ENCODE measurements around the gene GABRG1. TPM values are rescaled to one million over a fixed set of nuclear protein-coding genes. Genes with fewer than 3 reads are reported as not detected.

GABRG1 gene
- total RNA-seq, 1 donor from 2014 or later = not detected

- Mint-ChIP-seq H3K36me3 (ENCODE audit: low read depth, unreplicated experiment) (no peaks in the 10 kb centered on the region), H3K9me3 (ENCODE audit: unreplicated experiment) (peaks cover 8% of the 10 kb centered on the region), H3K4me3 (ENCODE audit: unreplicated experiment) (no peak overlapping the region), H3K27me3 (ENCODE audit: unreplicated experiment) (no peaks in the 10 kb centered on the region), H3K4me1 (ENCODE audit: unreplicated experiment) (no peaks in the 10 kb centered on the region), H3K27ac (ENCODE audit: unreplicated experiment) (no peak overlapping the region)
- DNase-seq (ENCODE audit: low spot score) = no peak
- TF ChIP-seq CTCF (IDR thresholded peaks at IDR 0.05; ENCODE audit: unreplicated experiment) = no peak
These were observed 107.5 kb downstream of the GABRG1 start for GRCh38 chr4:46016306-46016705.

GRCh38 chr4:45992728-45993127, 131.1 kb downstream of the GABRG1 start:
- TF ChIP-seq CTCF (IDR thresholded peaks at IDR 0.05; ENCODE audit: unreplicated experiment) = no peak
- Mint-ChIP-seq H3K27me3 (ENCODE audit: unreplicated experiment) (no peaks in the 10 kb centered on the region), H3K27ac (ENCODE audit: unreplicated experiment) (no peak overlapping the region), H3K4me3 (ENCODE audit: unreplicated experiment) (no peak overlapping the region), H3K4me1 (ENCODE audit: unreplicated experiment) (no peaks in the 10 kb centered on the region), H3K9me3 (ENCODE audit: unreplicated experiment) (peaks cover 8% of the 10 kb centered on the region), H3K36me3 (ENCODE audit: low read depth, unreplicated experiment) (no peaks in the 10 kb centered on the region)
- no peak for DNase-seq (ENCODE audit: low spot score)

- Mint-ChIP-seq H3K27ac (ENCODE audit: unreplicated experiment) (no peak overlapping the region), H3K36me3 (ENCODE audit: low read depth, unreplicated experiment) (no peaks in the 10 kb centered on the region), H3K27me3 (ENCODE audit: unreplicated experiment) (no peaks in the 10 kb centered on the region), H3K9me3 (ENCODE audit: unreplicated experiment) (no peaks in the 10 kb centered on the region), H3K4me1 (ENCODE audit: unreplicated experiment) (no peaks in the 10 kb centered on the region), H3K4me3 (ENCODE audit: unreplicated experiment) (no peak overlapping the region)
- no peak for DNase-seq (ENCODE audit: low spot score)
- no peak for TF ChIP-seq CTCF (IDR thresholded peaks at IDR 0.05; ENCODE audit: unreplicated experiment)
These were observed 134.1 kb downstream of the GABRG1 start for GRCh38 chr4:45989775-45990174.

- DNase-seq (ENCODE audit: low spot score) = no peak
- Mint-ChIP-seq H3K27me3 (ENCODE audit: unreplicated experiment) (no peaks in the 10 kb centered on the region), H3K27ac (ENCODE audit: unreplicated experiment) (no peak overlapping the region), H3K36me3 (ENCODE audit: low read depth, unreplicated experiment) (no peaks in the 10 kb centered on the region), H3K4me3 (ENCODE audit: unreplicated experiment) (no peak overlapping the region), H3K9me3 (ENCODE audit: unreplicated experiment) (peaks cover 4% of the 10 kb centered on the region), H3K4me1 (ENCODE audit: unreplicated experiment) (no peaks in the 10 kb centered on the region)
- no peak for TF ChIP-seq CTCF (IDR thresholded peaks at IDR 0.05; ENCODE audit: unreplicated experiment)
These were observed 136.0 kb downstream of the GABRG1 start for GRCh38 chr4:45987858-45988257.

Measured in endothelial cell (in vitro differentiated cells).